Activated T-cell treated with anti-CD3 and anti-CD28 coated beads, Interleukin-2, amount 50 U/mL, for 1 hour (primary cell): ENCODE results near the gene MAML3.

ENCODE experiments used
- DNase-seq: peaks from one replicate; pipeline ENCODE4 v3.0.0-alpha.2; 2020

The MAML3 gene

GRCh38 chr4:139826426-139826825 lies 327.6 kb downstream of the MAML3 start:
- no peak for DNase-seq

- no peak for DNase-seq
These were observed 328.4 kb downstream of the MAML3 start for GRCh38 chr4:139825523-139826014.

GRCh38 chr4:139824882-139825522 lies 329.0 kb downstream of the MAML3 start:
- no peak for DNase-seq

- DNase-seq, result no peak
These were observed 330.2 kb downstream of the MAML3 start for GRCh38 chr4:139823746-139824145.

GRCh38 chr4:139823345-139823744 lies 330.6 kb downstream of the MAML3 start:
- DNase-seq, result no peak

- DNase-seq, result no peak
These were observed 331.6 kb downstream of the MAML3 start for GRCh38 chr4:139822391-139822790.

- no peak for DNase-seq
These were observed 334.9 kb downstream of the MAML3 start for GRCh38 chr4:139819082-139819481.

- DNase-seq, result no peak
These were observed 336.1 kb downstream of the MAML3 start for GRCh38 chr4:139817657-139818452.

- no peak for DNase-seq
These were observed 337.1 kb downstream of the MAML3 start for GRCh38 chr4:139816856-139817255.

GRCh38 chr4:139815778-139816601 lies 338.0 kb downstream of the MAML3 start:
- DNase-seq, result no peak

- DNase-seq, result no peak
These were observed 339.5 kb downstream of the MAML3 start for GRCh38 chr4:139814323-139815015.

- no peak for DNase-seq
These were observed 340.1 kb downstream of the MAML3 start for GRCh38 chr4:139813881-139814280.

GRCh38 chr4:139810710-139811109 lies 343.3 kb downstream of the MAML3 start:
- no peak for DNase-seq

- no peak for DNase-seq
These were observed 344.2 kb downstream of the MAML3 start for GRCh38 chr4:139809757-139810140.

- no peak for DNase-seq
These were observed 344.9 kb downstream of the MAML3 start for GRCh38 chr4:139808808-139809756.

- DNase-seq, result no peak
These were observed 345.6 kb downstream of the MAML3 start for GRCh38 chr4:139808381-139808807.

GRCh38 chr4:139807483-139807882 lies 346.5 kb downstream of the MAML3 start:
- no peak for DNase-seq

- no peak for DNase-seq
These were observed 347.1 kb downstream of the MAML3 start for GRCh38 chr4:139806929-139807328.

- DNase-seq, result no peak
These were observed 351.1 kb downstream of the MAML3 start for GRCh38 chr4:139802931-139803330.

- DNase-seq, result no peak
These were observed 351.5 kb downstream of the MAML3 start for GRCh38 chr4:139802488-139802887.

- DNase-seq, result no peak
These were observed 352.1 kb downstream of the MAML3 start for GRCh38 chr4:139801895-139802294.

GRCh38 chr4:139800082-139800481 lies 353.9 kb downstream of the MAML3 start:
- no peak for DNase-seq
